Astrocyte (in vitro differentiated cells and primary cell): ENCODE measurements around the gene KDM1A. TPM values are rescaled to one million over a fixed set of nuclear protein-coding genes. Genes with fewer than 3 reads are reported as not detected.

Experiments
- DNase-seq: peaks from one replicate; pipeline ENCODE4 v3.0.0-alpha.2; 2010; ENCODE audit warnings: low read depth
- FAIRE-seq: peaks from 2 replicates; lab custom pipeline; 2011; peaks lifted over from hg19 to GRCh38; lab: Jason Lieb, UNC
- H2AFZ ChIP-seq: 2 replicates; pipeline ENCODE4 v1.6.0; 2012; ENCODE audit warnings: low read depth, low read length, inconsistent platforms
- H3K27ac ChIP-seq: 2 replicates; pipeline ENCODE4 v1.5.1; 2011; ENCODE audit warnings: low read depth, low read length, inconsistent platforms
- H3K27me3 ChIP-seq: 2 replicates; pipeline ENCODE4 v1.6.0; 2011; ENCODE audit warnings: low read length, inconsistent platforms; ENCODE audit not compliant: insufficient read depth
- H3K36me3 ChIP-seq: 2 replicates; pipeline ENCODE4 v1.5.1; 2011; ENCODE audit warnings: low read length, inconsistent platforms; ENCODE audit not compliant: insufficient read depth
- H3K4me1 ChIP-seq: 2 replicates; pipeline ENCODE4 v1.5.1; 2011; ENCODE audit warnings: low read length, inconsistent platforms; ENCODE audit not compliant: insufficient read depth
- H3K4me2 ChIP-seq: 2 replicates; pipeline ENCODE4 v1.6.0; 2012; ENCODE audit warnings: low read length, inconsistent platforms
- H3K4me3 ChIP-seq: 2 replicates; pipeline ENCODE4 v1.5.1; 2011; ENCODE audit warnings: low read depth, mild to moderate bottlenecking, low read length, inconsistent platforms; ENCODE audit not compliant: insufficient read depth
- H3K79me2 ChIP-seq: 2 replicates; pipeline ENCODE4 v1.6.0; 2012; ENCODE audit warnings: mild to moderate bottlenecking, low read length, inconsistent platforms; ENCODE audit not compliant: insufficient read depth
- H3K9ac ChIP-seq: 2 replicates; pipeline ENCODE4 v1.6.0; 2012; ENCODE audit warnings: mild to moderate bottlenecking, low read length, inconsistent platforms
- H3K9me3 ChIP-seq: 2 replicates; pipeline ENCODE4 v1.5.1; 2012; ENCODE audit warnings: low read depth, mild to moderate bottlenecking, low read length, inconsistent platforms; ENCODE audit not compliant: insufficient read depth
- H4K20me1 ChIP-seq: 2 replicates; pipeline ENCODE4 v1.6.0; 2012; ENCODE audit warnings: low read length, inconsistent platforms; ENCODE audit not compliant: insufficient read depth
- H3K27ac Mint-ChIP-seq: one replicate; pipeline ENCODE4 v1.8.0; 2021; ENCODE audit warnings: mild to moderate bottlenecking, mixed read lengths; ENCODE audit not compliant: unreplicated experiment
- H3K27me3 Mint-ChIP-seq: one replicate; pipeline ENCODE4 v1.8.0; 2021; ENCODE audit warnings: low read depth, mixed read lengths; ENCODE audit not compliant: unreplicated experiment
- H3K36me3 Mint-ChIP-seq: one replicate; pipeline ENCODE4 v1.8.0; 2021; ENCODE audit warnings: low read depth, mixed read lengths; ENCODE audit not compliant: unreplicated experiment
- H3K4me1 Mint-ChIP-seq: one replicate; pipeline ENCODE4 v1.8.0; 2021; ENCODE audit warnings: low read depth, mixed read lengths; ENCODE audit not compliant: unreplicated experiment
- H3K4me3 Mint-ChIP-seq: one replicate; pipeline ENCODE4 v1.8.0; 2021; ENCODE audit warnings: mild to moderate bottlenecking, moderate library complexity, mixed read lengths; ENCODE audit not compliant: unreplicated experiment
- H3K9me3 Mint-ChIP-seq: one replicate; pipeline ENCODE4 v1.8.0; 2021; ENCODE audit warnings: mild to moderate bottlenecking, mixed read lengths; ENCODE audit not compliant: unreplicated experiment
- CTCF ChIP-seq: IDR thresholded peaks from 2 replicates; pipeline ENCODE4 v1.5.1; 2011; ENCODE audit warnings: low read depth, mild to moderate bottlenecking, inconsistent platforms, low read length, moderate library complexity; ENCODE audit not compliant: insufficient read depth
- EZH2 ChIP-seq: IDR thresholded peaks from 2 replicates; pipeline ENCODE4 v1.6.1; 2012; ENCODE audit warnings: mild to moderate bottlenecking, low read length, inconsistent platforms; ENCODE audit not compliant: insufficient read depth
- total RNA-seq: library from RNA; stranded (reverse); gene quantifications from 2 replicates; pipeline ENCODE4 v1.2.1, GENCODE V29; 2021

KDM1A gene
- total RNA-seq, 1 donor from 2014 or later = 110 TPM

- no peak overlapping the region for H3K27ac Mint-ChIP-seq
- Histone ChIP-seq H3K79me2 (peaks cover 25% of the 10 kb centered on the region), H3K36me3 (peaks cover 46% of the 10 kb centered on the region), H4K20me1 (peaks cover 55% of the 10 kb centered on the region), H3K27me3 (no peaks in the 10 kb centered on the region), H3K9me3 (no peaks in the 10 kb centered on the region), H2AFZ (no peak overlapping the region), H3K4me2 (no peak overlapping the region), H3K4me3 (no peak overlapping the region), H3K9ac (no peak overlapping the region), H3K27ac (no peak overlapping the region), H3K4me1 (peaks cover 5% of the 10 kb centered on the region)
- no peaks in the 10 kb centered on the region for H3K27me3 Mint-ChIP-seq
- TF ChIP-seq CTCF = no peak
- TF ChIP-seq EZH2 = no peak
- DNase-seq = no peak
- peaks cover 18% of the 10 kb centered on the region for H3K36me3 Mint-ChIP-seq
- no peak overlapping the region for H3K4me3 Mint-ChIP-seq
- peaks cover 4% of the 10 kb centered on the region for H3K4me1 Mint-ChIP-seq
- no peak for FAIRE-seq
- H3K9me3 Mint-ChIP-seq = no peaks in the 10 kb centered on the region
Observed at GRCh38 chr1:23065385-23065784, 46.1 kb downstream of the KDM1A start.

GRCh38 chr1:23066075-23066474 is 46.8 kb downstream of the KDM1A start:
- Histone ChIP-seq H3K9me3 (no peaks in the 10 kb centered on the region), H3K4me2 (no peak overlapping the region), H3K9ac (no peak overlapping the region), H3K79me2 (peaks cover 25% of the 10 kb centered on the region), H2AFZ (no peak overlapping the region), H3K4me1 (peaks cover 5% of the 10 kb centered on the region), H4K20me1 (peaks cover 48% of the 10 kb centered on the region), H3K36me3 (peaks cover 49% of the 10 kb centered on the region), H3K27ac (no peak overlapping the region), H3K4me3 (no peak overlapping the region), H3K27me3 (no peaks in the 10 kb centered on the region)
- no peaks in the 10 kb centered on the region for H3K9me3 Mint-ChIP-seq
- peaks cover 15% of the 10 kb centered on the region for H3K36me3 Mint-ChIP-seq
- DNase-seq (no peak), FAIRE-seq (no peak)
- TF ChIP-seq EZH2 (no peak), CTCF (no peak)
- H3K4me3 Mint-ChIP-seq = no peak overlapping the region
- peaks cover 4% of the 10 kb centered on the region for H3K4me1 Mint-ChIP-seq
- H3K27ac Mint-ChIP-seq = no peak overlapping the region
- H3K27me3 Mint-ChIP-seq = no peaks in the 10 kb centered on the region

- Histone ChIP-seq H3K4me3 (no peak overlapping the region), H3K27ac (no peak overlapping the region), H3K4me1 (peaks cover 9% of the 10 kb centered on the region), H3K4me2 (no peak overlapping the region), H3K79me2 (peaks cover 23% of the 10 kb centered on the region), H4K20me1 (peaks cover 36% of the 10 kb centered on the region), H3K27me3 (no peaks in the 10 kb centered on the region), H3K36me3 (peaks cover 55% of the 10 kb centered on the region), H2AFZ (no peak overlapping the region), H3K9ac (no peak overlapping the region), H3K9me3 (no peaks in the 10 kb centered on the region)
- Mint-ChIP-seq H3K4me3 (no peak overlapping the region), H3K4me1 (peaks cover 1% of the 10 kb centered on the region), H3K36me3 (peaks cover 18% of the 10 kb centered on the region), H3K27me3 (no peaks in the 10 kb centered on the region), H3K27ac (no peak overlapping the region), H3K9me3 (no peaks in the 10 kb centered on the region)
- FAIRE-seq (no peak), DNase-seq (no peak)
- TF ChIP-seq EZH2 = no peak
- no peak for TF ChIP-seq CTCF
Observed at GRCh38 chr1:23069149-23069548, 49.9 kb downstream of the KDM1A start.
